Duodenal mucosa (tissue), 2 donors: ENCODE measurements around the gene MAP3K14.

Experiments
- H3K27ac ChIP-seq: one replicate; pipeline ENCODE4 v1.7.0; 2013; ENCODE audit warnings: low read depth, low read length
- H3K27me3 ChIP-seq, 2 donors: one replicate each; pipeline ENCODE4 v1.7.0; 2013; ENCODE audit warnings: low read length in 2 of 2, control low read depth in 1 of 2; ENCODE audit not compliant: insufficient read depth in 2 of 2, control insufficient read depth in 1 of 2
- H3K36me3 ChIP-seq, 2 donors: one replicate each; pipeline ENCODE4 v1.7.0; 2013; ENCODE audit warnings: low read length in 2 of 2, control low read depth in 1 of 2; ENCODE audit not compliant: insufficient read depth in 2 of 2, control insufficient read depth in 1 of 2
- H3K4me1 ChIP-seq, 2 donors: one replicate each; pipeline ENCODE4 v1.7.0; 2013; ENCODE audit warnings: low read length in 2 of 2, control low read depth in 1 of 2; ENCODE audit not compliant: insufficient read depth in 2 of 2, control insufficient read depth in 1 of 2
- H3K4me3 ChIP-seq, 2 donors: one replicate each; pipeline ENCODE4 v1.7.0; 2013; ENCODE audit warnings: low read length in 2 of 2, low read depth in 1 of 2
- H3K9ac ChIP-seq, 2 donors: one replicate each; pipeline ENCODE4 v1.7.0; 2013; ENCODE audit warnings: low read length in 2 of 2, low read depth in 1 of 2
- H3K9me3 ChIP-seq, 2 donors: one replicate each; pipeline ENCODE4 v1.7.0; 2013; ENCODE audit warnings: low read length in 2 of 2, control low read depth in 1 of 2; ENCODE audit not compliant: control insufficient read depth in 1 of 2

Gene MAP3K14

DNA sequence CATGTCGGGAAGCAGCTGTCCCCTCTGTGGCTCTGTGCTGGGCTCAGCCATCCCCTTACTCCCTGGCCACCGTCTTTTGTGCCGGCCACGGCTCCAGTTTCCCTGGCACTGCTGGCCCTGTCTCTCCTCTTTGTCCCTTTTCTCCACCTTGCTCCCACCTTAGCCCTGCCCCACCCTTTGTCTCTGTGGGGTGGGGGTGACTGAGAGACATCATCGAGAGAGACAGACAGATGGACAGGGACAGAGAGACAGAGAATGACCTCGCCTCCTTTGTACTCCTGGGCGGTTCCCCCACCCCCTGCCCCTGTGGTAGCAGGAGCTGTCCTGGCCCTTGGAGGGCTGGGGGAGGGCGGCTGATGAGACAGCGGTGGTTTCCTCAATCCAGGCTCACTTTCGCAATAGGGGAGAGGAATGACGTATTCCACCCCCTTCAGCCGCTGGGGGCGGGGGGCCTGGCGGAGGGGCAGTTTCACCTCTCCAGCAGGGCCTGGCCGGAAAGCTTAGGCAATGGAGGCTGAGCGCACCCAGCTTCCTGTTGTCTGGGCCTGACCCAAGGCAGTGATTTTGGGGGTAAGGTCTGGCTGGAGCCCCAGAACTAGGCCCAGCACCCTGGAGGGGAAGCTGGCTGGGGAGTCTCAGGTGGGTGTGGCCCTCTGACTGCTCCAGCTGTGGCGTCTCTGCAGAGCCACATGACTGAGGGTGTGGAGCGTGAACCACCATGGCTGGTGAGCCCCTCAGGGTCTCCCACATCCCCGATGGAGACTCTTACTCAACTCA is 87.9 kb downstream of the MAP3K14 start:
- H3K9me3 ChIP-seq, result no peaks in the 10 kb centered on the region
- peak overlapping the region; percentile 49 to 60 for H3K9ac ChIP-seq
- peak overlapping the region; percentile 9 to 54 for H3K4me3 ChIP-seq
- H3K27ac ChIP-seq, result peak overlapping the region; percentile 75
- peaks cover 0 to 3% of the 10 kb centered on the region in 2 donors for H3K27me3 ChIP-seq
- no peaks in the 10 kb centered on the region for H3K36me3 ChIP-seq
- peaks cover 55 to 70% of the 10 kb centered on the region in 2 donors for H3K4me1 ChIP-seq

- peak overlapping the region; percentile 49 to 60 for H3K9ac ChIP-seq
- no peaks in the 10 kb centered on the region for H3K36me3 ChIP-seq
- H3K9me3 ChIP-seq, result no peaks in the 10 kb centered on the region
- peaks cover 55 to 78% of the 10 kb centered on the region in 2 donors for H3K4me1 ChIP-seq
- peaks cover 0 to 3% of the 10 kb centered on the region in 2 donors for H3K27me3 ChIP-seq
- peak overlapping the region; percentile 9 to 54 for H3K4me3 ChIP-seq
- peak overlapping the region; percentile 75 for H3K27ac ChIP-seq
Observed at GRCh38 chr17:45227926-45228762, 88.7 kb downstream of the MAP3K14 start.

GRCh38 chr17:45227101-45227925 is 89.5 kb downstream of the MAP3K14 start:
- Histone ChIP-seq H3K9ac (peak overlapping the region; percentile 13 to 49), H3K4me3 (peak overlapping the region; percentile 50 to 69), H3K36me3 (no peaks in the 10 kb centered on the region), H3K27me3 (peaks cover 0 to 3% of the 10 kb centered on the region in 2 donors), H3K9me3 (no peaks in the 10 kb centered on the region), H3K4me1 (peaks cover 55 to 80% of the 10 kb centered on the region in 2 donors), H3K27ac (peak overlapping the region; percentile 75)

GRCh38 chr17:45226576-45226975 is 90.2 kb downstream of the MAP3K14 start:
- H3K27me3 ChIP-seq, result peaks cover 0 to 3% of the 10 kb centered on the region in 2 donors
- H3K4me1 ChIP-seq, result peaks cover 55 to 80% of the 10 kb centered on the region in 2 donors
- H3K9me3 ChIP-seq, result no peaks in the 10 kb centered on the region
- H3K9ac ChIP-seq, result peak overlapping the region; percentile 49 to 54
- H3K36me3 ChIP-seq, result no peaks in the 10 kb centered on the region
- peak overlapping the region; percentile 53 for H3K27ac ChIP-seq
- H3K4me3 ChIP-seq, result peak overlapping the region; percentile 50 to 69

DNA sequence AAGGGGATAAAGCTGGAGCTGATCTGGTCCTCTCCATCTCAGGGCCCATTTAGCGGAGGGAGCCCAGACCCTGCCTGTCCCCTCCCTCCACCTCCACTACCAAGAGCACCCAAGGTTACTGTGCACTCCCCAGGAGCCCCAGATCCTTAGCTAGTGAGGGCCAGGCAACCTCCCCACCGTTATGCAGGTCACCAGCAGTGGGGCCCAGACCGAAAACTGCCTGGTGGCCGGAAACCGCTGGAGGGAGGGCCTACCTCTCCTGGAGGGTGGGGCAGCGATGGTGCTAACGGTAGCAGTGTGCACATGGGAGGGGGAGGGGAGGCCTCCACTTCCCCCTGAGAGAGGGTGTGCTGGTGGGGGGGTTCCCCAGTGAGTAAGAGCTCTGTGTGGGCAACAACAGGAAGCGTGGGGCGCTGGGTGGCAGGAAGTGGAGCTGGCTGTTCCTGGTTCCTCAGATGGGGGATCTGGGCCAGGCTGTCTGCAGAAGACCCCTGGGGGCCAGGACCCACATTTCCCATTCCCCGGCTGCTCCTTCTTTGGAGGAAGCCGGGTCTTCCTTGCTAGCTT is 90.8 kb downstream of the MAP3K14 start:
- H3K9ac ChIP-seq, result peak overlapping the region; percentile 49 to 64
- no peaks in the 10 kb centered on the region for H3K9me3 ChIP-seq
- peak overlapping the region; percentile 67 for H3K27ac ChIP-seq
- peaks cover 3% of the 10 kb centered on the region in 2 donors for H3K27me3 ChIP-seq
- no peaks in the 10 kb centered on the region for H3K36me3 ChIP-seq
- H3K4me1 ChIP-seq, result peaks cover 55 to 79% of the 10 kb centered on the region in 2 donors
- peak overlapping the region; percentile 50 to 69 for H3K4me3 ChIP-seq

DNA sequence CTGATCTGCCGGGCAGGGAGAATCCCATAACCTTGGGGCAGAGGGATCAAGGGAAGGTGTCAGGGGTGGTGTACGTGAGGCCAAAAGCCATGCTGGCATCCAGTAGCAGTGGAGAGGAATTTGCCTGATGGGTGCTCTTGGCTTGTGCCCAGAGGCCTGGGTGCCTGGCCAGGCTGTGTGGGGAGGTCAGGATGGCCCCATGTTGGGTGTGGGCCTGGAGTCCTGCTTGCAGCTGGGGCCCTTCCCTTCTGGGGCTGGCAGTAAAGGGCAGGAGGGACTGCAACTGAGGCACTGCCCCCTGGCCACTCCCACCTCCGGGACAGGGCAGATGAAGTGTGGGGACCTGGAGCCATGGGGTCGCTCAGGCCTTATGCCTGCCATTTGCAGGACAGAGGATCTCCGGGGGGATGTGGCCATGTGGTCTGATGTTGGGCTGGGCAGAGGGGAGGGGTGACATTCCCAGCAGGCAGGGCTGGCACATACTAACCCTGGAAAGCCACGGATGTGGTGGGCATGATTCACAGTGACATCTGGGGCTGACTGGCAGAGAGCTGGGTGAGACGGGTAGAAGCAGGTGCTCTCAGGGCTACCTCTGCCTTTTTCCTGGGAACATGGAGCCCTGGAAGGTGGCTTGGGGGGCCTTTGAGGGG is 91.6 kb downstream of the MAP3K14 start:
- Histone ChIP-seq H3K9me3 (no peaks in the 10 kb centered on the region), H3K27me3 (peaks cover 3 to 4% of the 10 kb centered on the region in 2 donors), H3K36me3 (no peaks in the 10 kb centered on the region), H3K4me1 (peaks cover 48 to 74% of the 10 kb centered on the region in 2 donors), H3K4me3 (peak overlapping the region; percentile 50 to 69), H3K27ac (peak overlapping the region; percentile 67), H3K9ac (peak overlapping the region; percentile 64 to 66)

GRCh38 chr17:45224671-45225050 is 92.2 kb downstream of the MAP3K14 start:
- peak overlapping the region; percentile 67 for H3K27ac ChIP-seq
- peak overlapping the region; percentile 63 to 69 for H3K4me3 ChIP-seq

GRCh38 chr17:45223539-45224528 is 93.0 kb downstream of the MAP3K14 start:
- H3K9me3 ChIP-seq, result no peaks in the 10 kb centered on the region
- H3K27me3 ChIP-seq, result peaks cover 3 to 4% of the 10 kb centered on the region in 2 donors
- H3K4me3 ChIP-seq, result peak overlapping the region; percentile 63 to 69
- H3K4me1 ChIP-seq, result peaks cover 38 to 60% of the 10 kb centered on the region in 2 donors
- peak overlapping the region; percentile 64 to 66 for H3K9ac ChIP-seq
- H3K36me3 ChIP-seq, result no peaks in the 10 kb centered on the region
- H3K27ac ChIP-seq, result peak overlapping the region; percentile 58

More at GRCh38 chr17:45224671-45225050, 92.2 kb downstream of the MAP3K14 start:
- Histone ChIP-seq H3K9me3 (no peaks in the 10 kb centered on the region), H3K9ac (peak overlapping the region; percentile 64 to 66), H3K36me3 (no peaks in the 10 kb centered on the region), H3K27me3 (peaks cover 3 to 4% of the 10 kb centered on the region in 2 donors), H3K4me1 (peaks cover 43 to 68% of the 10 kb centered on the region in 2 donors)
